ENCODE data around the gene TOPORS.

DNA sequence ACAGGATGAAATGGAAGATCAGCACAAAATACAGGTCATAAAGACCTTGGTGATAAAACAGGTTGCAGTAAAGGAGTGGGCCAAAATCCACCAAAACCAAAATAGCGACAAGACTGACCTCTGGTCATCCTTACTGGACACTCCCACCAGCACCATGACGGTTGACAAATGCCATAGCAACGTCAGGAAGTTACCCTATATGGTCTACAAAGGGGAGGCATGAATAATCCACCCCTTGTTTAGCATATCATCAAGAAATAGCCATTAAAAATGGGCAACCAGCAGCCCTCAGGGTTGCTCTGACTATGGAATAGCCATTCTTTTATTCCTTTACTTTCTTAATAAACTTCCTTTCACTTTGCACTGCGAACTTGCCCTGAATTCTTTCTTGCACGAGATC, 26.6 kb upstream of the TOPORS start:
- TF ChIP-seq, protein P1, sequence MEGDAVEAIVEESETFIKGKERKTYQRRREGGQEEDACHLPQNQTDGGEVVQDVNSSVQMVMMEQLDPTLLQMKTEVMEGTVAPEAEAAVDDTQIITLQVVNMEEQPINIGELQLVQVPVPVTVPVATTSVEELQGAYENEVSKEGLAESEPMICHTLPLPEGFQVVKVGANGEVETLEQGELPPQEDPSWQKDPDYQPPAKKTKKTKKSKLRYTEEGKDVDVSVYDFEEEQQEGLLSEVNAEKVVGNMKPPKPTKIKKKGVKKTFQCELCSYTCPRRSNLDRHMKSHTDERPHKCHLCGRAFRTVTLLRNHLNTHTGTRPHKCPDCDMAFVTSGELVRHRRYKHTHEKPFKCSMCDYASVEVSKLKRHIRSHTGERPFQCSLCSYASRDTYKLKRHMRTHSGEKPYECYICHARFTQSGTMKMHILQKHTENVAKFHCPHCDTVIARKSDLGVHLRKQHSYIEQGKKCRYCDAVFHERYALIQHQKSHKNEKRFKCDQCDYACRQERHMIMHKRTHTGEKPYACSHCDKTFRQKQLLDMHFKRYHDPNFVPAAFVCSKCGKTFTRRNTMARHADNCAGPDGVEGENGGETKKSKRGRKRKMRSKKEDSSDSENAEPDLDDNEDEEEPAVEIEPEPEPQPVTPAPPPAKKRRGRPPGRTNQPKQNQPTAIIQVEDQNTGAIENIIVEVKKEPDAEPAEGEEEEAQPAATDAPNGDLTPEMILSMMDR (IDR thresholded peaks at IDR 0.05) = no peak
- TF ChIP-seq POLR2AphosphoS5 (IDR thresholded peaks at IDR 0.05) (no peak), POLR2A (IDR thresholded peaks at IDR 0.05) (no peak)

Data from breast epithelium (tissue), 3 donors.